GM03348 (cell line): ENCODE data around the gene ZNF211.

Experiments
- DNase-seq: peaks from one replicate; pipeline ENCODE4 v3.0.0; 2012; ENCODE audit warnings: low spot score

Gene ZNF211

DNA sequence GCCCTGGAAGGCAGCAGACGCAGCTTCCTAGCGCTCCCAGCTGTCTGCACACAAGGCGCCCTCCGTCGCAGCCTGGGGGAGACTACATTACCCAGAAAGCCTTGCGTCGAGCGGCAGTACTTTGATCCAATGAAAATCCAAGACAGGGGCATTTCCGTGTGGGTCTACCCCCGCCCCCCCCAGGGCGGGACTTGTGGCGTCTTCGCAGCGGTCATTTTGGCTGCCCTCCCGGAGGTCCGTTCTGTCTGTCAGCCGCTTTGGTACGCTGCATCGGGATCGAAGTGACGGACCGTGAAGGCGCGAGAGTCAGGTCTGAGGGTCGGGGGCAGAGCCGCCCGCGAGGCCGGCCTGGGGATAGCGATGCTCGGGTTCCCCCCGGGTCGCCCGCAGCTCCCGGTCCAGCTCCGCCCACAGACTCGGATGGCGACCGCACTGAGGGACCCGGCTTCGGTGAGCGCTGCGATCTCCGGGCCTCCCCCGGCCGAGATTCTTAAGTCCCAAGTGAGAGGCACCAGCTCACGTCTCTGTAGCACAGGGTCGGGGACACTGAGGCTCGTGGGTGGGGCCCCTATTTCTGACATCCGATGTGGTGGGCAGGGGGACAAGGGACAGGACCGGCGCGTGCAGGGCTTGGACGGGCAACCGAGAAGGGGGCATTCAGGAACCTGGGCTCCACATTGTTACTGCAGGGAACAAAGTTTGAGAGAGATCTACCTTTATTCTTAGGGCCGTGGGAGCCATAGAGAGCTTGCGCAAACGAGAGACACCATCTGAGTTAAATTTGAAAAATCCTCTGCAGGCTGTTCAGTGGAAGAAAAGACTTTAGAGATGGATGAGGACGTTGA lies at the start of gene ZNF211:
Gene ZNF211 (plus strand): TSS at position 182 of the 845 bp plus-strand sequence. CDS start 179 bp downstream, at position 361.
- DNase-seq = peak; percentile 99

DNA sequence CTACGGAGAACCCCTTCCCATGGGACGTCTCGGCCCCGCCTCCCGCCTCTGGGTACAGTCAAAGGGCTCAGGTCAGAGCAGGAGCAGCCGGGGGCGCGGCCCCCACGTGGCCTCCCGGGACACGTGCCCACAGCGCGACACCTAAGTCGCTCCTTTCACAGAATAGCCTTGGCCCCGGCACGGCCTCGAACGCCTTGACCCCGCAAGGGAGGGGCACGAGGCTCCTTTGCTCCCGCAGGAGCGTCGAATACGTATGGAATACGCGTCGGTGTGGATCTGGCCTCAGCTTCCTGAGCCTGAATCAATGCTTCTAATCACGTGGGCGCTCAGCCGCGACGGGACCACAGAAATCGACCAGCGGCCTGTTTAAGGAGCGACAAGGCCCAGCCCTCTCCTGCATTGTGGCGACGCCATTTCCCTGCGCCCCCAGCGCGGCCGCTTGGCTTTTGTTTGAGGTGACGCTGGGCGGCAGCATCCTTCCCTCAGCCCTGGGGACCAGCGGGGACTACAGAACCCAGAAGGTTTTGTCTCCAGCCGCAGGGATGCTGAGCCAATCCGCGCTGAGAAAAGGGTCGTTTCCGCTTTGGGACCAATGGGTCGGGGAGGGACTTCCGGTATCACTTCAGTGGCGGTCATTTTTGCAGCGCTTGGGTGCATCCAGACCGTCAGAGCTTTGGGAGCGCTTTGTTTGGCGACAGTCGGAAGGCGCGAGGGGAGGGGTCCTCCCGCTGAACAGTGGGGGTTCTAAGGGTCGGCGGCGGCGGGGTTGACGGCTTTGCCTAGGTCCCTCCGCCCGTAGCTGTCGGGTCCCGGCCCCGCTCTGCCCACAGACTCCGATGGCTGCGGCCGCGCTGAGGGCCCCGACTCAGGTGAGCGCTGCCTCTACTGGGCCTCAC lies 49.2 kb upstream of the ZNF211 start, which contains the start of gene ZIK1:
Gene ZIK1 (plus strand): TSS at position 625 of the 896 bp plus-strand sequence. CDS start 212 bp downstream, at position 837.
- peak; percentile 97 for DNase-seq

GRCh38 chr19:57587529-57587928 lies 45.4 kb upstream of the ZNF211 start:
- peak; percentile 60 for DNase-seq

GRCh38 chr19:57599377-57599760 lies 33.6 kb upstream of the ZNF211 start:
- DNase-seq = no peak

GRCh38 chr19:57599761-57600383 lies 33.1 kb upstream of the ZNF211 start, which contains the start of gene ZNF530:
TSS of gene ZNF530 (plus strand) at chr19:57599885. CDS start at chr19:57604346, 4,461 bp downstream.
- peak; percentile 95 for DNase-seq

DNA sequence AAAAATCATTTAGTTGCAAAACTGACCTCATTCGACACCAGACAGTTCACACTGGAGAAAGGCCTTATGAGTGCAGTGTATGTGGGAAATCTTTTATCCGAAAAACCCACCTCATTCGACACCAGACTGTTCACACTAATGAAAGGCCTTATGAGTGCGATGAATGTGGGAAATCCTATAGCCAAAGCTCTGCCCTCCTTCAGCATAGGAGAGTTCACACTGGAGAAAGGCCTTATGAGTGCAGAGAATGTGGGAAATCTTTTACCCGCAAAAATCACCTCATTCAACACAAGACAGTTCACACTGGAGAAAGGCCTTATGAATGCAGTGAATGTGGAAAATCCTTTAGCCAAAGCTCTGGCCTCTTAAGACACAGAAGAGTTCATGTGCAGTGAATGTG lies 26.0 kb upstream of the ZNF211 start:
- DNase-seq = no peak

DNA sequence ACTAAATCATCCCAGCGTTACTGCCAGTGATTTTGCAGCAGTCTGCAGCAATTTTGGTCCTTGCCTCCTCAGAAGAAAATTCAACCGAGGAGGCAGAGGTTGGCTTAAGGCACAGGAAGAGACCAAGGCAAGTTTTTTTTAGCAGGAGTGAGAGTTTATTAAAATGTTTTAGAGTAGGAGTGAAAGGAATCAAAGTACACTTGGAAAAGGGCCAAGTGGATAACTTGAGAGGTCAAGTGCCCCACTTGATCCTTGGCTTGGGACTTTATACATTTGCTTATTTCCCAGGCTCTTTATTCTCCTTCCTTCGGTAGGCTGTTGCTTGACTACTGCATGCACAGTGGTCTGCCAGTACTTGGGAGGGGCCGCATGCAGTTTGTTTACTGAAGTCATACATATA lies 21.9 kb upstream of the ZNF211 start:
- DNase-seq = no peak

GRCh38 chr19:57613941-57614743 lies 18.8 kb upstream of the ZNF211 start, which contains the start of gene ZNF134:
TSS of gene ZNF134 (plus strand) at chr19:57614242. CDS start at chr19:57619469, 5,227 bp downstream.
- DNase-seq = peak; percentile 96

DNA sequence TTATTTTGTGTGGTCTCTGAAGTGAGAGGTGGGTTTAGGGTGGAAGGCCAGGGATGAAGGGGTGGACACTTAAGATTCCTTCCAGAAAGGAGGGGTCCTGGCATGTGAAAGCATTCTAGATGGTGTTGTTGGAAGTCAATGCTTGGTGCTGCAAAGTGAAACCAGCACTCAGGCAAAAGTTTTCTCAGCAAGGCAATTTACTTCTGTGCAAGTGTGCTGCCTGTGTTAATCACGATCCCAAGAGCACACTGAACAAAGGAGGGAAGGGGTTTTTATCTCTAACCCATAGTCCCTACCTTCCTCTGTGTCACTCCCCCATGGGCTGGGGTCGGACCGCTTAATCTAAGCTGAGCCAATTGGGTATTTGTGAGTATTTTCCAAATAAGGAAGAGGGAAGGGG lies 17.6 kb upstream of the ZNF211 start:
- DNase-seq = no peak

- no peak for DNase-seq
Observed at GRCh38 chr19:57620673-57621348, 12.2 kb upstream of the ZNF211 start.

DNA sequence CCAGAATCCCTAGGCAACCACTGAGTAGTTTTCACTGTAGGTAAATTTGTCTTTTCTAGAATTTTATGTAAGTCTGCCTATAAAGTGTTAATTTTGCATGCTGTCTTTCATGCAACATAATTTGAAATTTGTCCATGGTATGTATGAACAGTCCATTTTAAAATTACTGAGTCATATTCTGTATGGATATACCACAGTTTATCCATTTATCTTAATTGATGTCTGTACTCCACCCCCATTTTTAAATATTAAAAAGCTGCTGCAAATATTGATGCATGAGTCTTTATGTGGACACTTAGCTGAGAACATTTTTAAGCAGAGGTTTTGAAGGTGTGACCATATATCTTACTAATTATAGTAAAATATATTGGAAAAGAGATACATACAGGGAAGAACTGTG lies 9.9 kb upstream of the ZNF211 start:
- DNase-seq = no peak

GRCh38 chr19:57633832-57634131 lies 814 bp downstream of the ZNF211 start:
- no peak for DNase-seq

- no peak for DNase-seq
Observed at GRCh38 chr19:57637379-57637778, 4.4 kb downstream of the ZNF211 start.

DNA sequence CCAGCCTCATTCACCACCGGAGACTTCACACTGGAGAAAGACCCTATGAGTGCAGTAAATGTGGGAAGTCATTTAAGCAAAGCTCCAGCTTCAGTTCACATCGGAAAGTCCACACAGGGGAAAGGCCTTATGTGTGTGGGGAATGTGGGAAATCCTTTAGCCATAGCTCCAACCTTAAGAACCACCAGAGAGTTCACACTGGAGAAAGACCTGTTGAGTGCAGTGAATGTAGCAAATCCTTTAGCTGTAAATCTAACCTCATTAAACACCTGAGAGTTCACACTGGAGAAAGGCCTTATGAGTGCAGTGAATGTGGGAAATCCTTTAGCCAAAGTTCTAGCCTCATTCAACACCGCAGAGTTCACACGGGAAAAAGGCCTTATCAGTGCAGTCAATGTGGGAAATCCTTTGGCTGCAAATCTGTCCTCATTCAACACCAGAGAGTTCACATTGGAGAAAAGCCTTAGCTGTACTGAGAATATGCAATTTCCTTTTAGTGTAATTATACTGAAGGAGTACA lies 8.8 kb downstream of the ZNF211 start:
- DNase-seq = no peak

- DNase-seq = no peak
Observed at GRCh38 chr19:57642396-57643046, 9.6 kb downstream of the ZNF211 start.

DNA sequence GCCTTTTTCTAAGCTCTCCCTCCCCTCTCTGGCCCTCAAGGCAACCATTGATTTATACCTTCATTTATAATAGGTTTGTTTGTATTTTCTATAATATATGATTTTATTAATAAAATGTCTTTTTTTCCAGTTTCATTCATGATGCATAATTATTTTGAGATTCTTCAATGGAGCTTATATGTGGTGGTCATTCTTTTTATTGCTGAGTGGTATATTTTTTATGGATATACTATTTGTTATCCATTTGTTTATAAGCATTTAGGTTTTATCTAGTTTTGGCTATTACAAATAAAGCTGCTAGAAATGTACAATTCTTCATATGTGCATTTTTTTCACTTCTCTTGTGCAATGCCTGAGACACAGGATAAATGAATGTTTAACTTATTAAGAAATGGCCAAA lies 10.8 kb downstream of the ZNF211 start:
- DNase-seq = no peak

DNA sequence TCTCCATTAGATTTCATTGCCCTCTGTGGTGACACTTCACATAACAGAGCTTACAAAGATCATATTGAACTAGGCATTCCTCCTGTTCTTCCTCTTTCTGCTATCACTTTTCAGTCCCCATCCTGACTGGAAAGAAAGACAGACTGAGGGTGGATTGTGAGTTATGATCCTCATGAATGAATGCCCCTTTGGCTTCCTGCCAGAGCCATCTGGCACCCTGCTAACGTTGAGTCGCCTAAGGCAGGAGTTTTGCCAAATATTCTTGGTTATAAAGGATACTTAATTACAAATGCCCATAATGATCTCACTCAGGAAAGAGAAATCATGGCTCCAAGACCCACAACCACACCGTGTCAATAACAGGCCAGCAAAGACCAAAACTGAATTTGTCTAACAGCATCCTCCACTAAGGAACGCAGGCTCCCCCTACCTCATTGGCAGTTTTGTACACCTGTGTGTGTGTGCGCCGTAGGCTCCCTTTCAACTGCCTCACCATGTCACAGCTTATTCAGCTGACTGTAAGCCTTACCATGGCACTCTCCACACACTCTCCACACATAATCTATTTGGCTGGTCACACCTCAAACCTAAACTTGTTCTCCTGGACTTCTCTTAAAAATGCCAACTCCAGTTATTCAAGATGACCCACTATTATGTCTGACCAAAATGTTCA lies 15.5 kb downstream of the ZNF211 start:
- DNase-seq = no peak

DNA sequence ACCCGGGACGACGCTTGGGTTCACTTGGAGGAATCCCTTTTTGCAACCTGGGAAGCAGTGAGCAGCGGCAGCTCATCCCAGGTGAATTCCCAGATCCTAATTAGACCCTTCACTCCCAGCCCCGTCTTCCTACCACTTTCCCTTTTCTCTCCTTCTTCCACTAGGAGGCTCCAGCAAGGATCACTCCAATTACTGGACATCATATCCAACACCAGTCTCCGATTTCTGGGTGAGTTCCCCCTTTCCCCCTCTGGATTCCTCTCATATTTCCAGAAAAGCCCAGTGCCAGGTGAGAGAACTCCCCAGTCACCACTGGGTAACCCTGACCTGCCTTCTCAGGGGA lies 18.7 kb downstream of the ZNF211 start:
- no peak for DNase-seq

DNA sequence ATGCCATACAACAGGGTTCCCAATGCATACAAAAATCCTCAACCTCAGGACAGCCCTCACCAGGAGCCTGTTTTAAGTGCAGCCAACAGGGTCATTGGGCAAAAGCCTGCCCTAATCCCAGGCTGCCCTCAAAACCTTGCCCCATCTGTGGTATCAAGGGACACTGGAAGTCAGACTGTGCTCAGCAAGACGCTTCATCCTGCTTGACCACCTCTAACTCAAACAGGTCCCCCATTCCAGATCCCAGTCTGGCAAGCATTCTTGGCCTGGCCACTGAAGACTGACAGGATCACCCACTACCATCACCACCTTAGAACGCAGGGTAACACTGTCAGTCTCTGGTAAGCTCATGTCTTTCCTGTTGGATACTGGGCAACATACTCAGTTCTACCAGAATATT lies 20.7 kb downstream of the ZNF211 start:
- DNase-seq = no peak

DNA sequence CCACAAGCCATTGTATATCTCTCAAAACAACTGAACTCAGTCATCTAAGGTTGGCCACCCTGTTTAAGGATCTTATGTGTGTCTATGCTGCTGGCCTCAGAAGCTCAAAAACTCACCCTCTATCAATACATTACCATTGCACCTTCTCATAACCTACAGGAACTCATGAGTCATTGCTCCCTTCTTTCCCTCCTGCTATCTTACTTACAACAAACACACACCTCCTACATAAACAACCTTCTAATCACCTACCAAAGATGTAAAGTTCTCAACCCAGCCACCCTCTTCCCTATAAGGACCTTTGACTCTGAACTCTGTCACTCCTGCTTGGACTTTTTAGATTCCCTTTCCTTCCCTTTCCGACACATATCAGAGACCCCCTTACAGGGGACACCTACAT lies 22.5 kb downstream of the ZNF211 start:
- no peak for DNase-seq
